ENCODE measurements around the gene RBM3. TPM values are rescaled to one million over a fixed set of nuclear protein-coding genes. Genes with fewer than 3 reads are reported as not detected.

RBM3 gene
- total and polyA plus RNA-seq, 10 of the 15 experiments (the other 5 are each of a cell fraction or from before 2014, with no cell fraction given) = 170 to 467 (median 259) TPM

DNA sequence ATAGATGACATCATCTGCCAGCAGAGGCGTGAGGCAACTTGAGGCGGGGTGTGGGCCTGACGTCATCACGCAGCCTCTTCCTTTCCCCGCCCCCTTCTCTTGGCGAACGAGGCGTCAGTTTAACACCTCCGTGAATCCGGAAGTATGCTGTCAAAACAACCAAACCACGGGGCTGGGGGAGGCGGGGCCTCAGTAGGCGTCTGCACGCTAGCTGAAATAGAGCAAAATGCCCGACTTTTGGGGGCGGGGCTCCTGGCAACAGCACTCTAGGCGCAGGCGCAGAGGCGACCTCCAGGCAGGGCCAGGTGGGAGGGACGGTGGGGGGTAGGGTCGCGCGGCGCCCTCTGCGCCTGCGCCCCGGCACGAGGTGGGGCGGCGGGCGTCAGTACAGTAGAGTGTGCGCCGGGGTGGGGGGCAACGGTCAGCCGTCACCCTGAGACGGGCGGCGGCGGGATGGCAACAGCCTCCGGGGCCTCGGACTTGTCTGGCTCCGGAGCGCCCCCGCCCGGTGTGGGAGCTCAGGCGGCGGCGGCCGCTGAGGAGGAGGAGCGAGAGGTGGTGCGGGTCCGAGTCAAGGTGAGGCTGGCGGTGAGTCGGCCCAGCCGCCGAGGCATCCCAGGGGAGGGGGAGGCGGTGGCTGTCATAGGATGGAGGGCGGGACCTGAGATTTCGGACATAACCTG, 34.8 kb upstream of the RBM3 start, which contains the start of gene TBC1D25 (continued):
- TF ChIP-seq BACH1 (IDR thresholded peaks at IDR 0.05; ENCODE audit: borderline replicate concordance) (peak; percentile 65), PAX8 (IDR thresholded peaks at IDR 0.05) (no peak), BHLHE40 (IDR thresholded peaks at IDR 0.05; ENCODE audit: borderline replicate concordance in 1 of 2, low read depth in 2 of 2, low read length in 1 of 2) (peak in 1 of 2 experiments; percentile 74; a peak in 2 of 4 replicates)

- peak overlapping the region; percentile 73 for H3K4me3 ChIP-seq
- DNase-seq (ENCODE audit: low read depth, low spot score) = no peak
- TF ChIP-seq MTA3 (IDR thresholded peaks at IDR 0.05; ENCODE audit: borderline replicate concordance, low read length) (no peak), ZNF384 (IDR thresholded peaks at IDR 0.05; ENCODE audit: borderline replicate concordance, low read depth, low read length) (no peak), CBFB (IDR thresholded peaks at IDR 0.05; ENCODE audit: low read depth) (no peak), SKIL (IDR thresholded peaks at IDR 0.05; ENCODE audit: low read depth, poor library complexity, severe bottlenecking) (no peak), RAD21 (IDR thresholded peaks at IDR 0.05; ENCODE audit: insufficient read depth, low read depth, low read length) (no peak), TAF1 (IDR thresholded peaks at IDR 0.05; ENCODE audit: borderline replicate concordance, low read depth, low read length) (peak; percentile 29; the same call in 1 of the 2 replicates), POLR2AphosphoS5 (IDR thresholded peaks at IDR 0.05; ENCODE audit: low read length) (0 out of 2 replicates have a peak, but pooled peaks have one; percentile 28), ZNF592 (IDR thresholded peaks at IDR 0.05) (no peak), JUNB (IDR thresholded peaks at IDR 0.05) (no peak)
- TF ChIP-seq, protein P1, sequence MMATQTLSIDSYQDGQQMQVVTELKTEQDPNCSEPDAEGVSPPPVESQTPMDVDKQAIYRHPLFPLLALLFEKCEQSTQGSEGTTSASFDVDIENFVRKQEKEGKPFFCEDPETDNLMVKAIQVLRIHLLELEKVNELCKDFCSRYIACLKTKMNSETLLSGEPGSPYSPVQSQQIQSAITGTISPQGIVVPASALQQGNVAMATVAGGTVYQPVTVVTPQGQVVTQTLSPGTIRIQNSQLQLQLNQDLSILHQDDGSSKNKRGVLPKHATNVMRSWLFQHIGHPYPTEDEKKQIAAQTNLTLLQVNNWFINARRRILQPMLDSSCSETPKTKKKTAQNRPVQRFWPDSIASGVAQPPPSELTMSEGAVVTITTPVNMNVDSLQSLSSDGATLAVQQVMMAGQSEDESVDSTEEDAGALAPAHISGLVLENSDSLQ (IDR thresholded peaks at IDR 0.05) = peak; percentile 29; the same call in 1 of the 2 replicates
These were observed 34.3 kb upstream of the RBM3 start for GRCh38 chrX:48540028-48540375.

More at GRCh38 chrX:48540028-48540375, 34.3 kb upstream of the RBM3 start:
- H3K27me3 ChIP-seq (replicated peaks in 1 of 2; ENCODE audit: control insufficient read depth in 2 of 2, insufficient read depth in 2 of 2, low read length in 1 of 2) = no peaks in the 10 kb centered on the region
- ChIA-PET CTCF (interaction anchor here (0.6 to 3.0 kb wide), 9 partner anchors 10 to 109 kb away, joined by 3 to 14 read pairs (median 4); partner anchors contain the start of genes EBP and PORCN), SMC1A (ENCODE audit: uncharacterized antibody, unreplicated experiment) (interaction anchor here (0.7 to 2.8 kb wide), 6 partner anchors 10 to 65 kb away, joined by 3 to 11 read pairs (median 6); partner anchors contain the start of gene EBP), RAD21 (ENCODE audit: unreplicated experiment) (interaction anchor here (0.8 to 1.8 kb wide), 9 partner anchors 10 to 456 kb away, joined by 3 to 9 read pairs (median 4); partner anchors contain the start of genes EBP and SUV39H1), POLR2A (interaction anchor here (0.8 to 2.6 kb wide), 11 partner anchors 8 to 137 kb away, joined by 3 to 15 read pairs (median 5); partner anchors contain the start of genes EBP, PORCN and RBM3)
- H2AFZ ChIP-seq (ENCODE audit: control insufficient read depth, low read depth, low read length) = peak overlapping the region; percentile 47
- H3K4me1 ChIP-seq (ENCODE audit: control insufficient read depth, insufficient read depth, low read length) = no peaks in the 10 kb centered on the region
- FAIRE-seq (no peak), ATAC-seq (peak; percentile 79)
- H3K9ac ChIP-seq (ENCODE audit: control insufficient read depth, insufficient read depth, low read length) = peak overlapping the region; percentile 58
- H3K27ac ChIP-seq (ENCODE audit: control insufficient read depth, insufficient read depth) = peak overlapping the region; percentile 81
- no peaks in the 10 kb centered on the region; the same call in 2 of the 3 replicates for H3K9me3 ChIP-seq (replicated peaks; ENCODE audit: control insufficient read depth, insufficient read depth, low read length)
- peaks cover 20% of the 10 kb centered on the region for H3K79me2 ChIP-seq (ENCODE audit: control insufficient read depth, insufficient read depth, low read length)
- H3K4me2 ChIP-seq (ENCODE audit: control insufficient read depth, insufficient read depth) = peak overlapping the region; percentile 88
- in situ Hi-C loops (cut with MboI) = no loop called here
- no peaks in the 10 kb centered on the region for H4K20me1 ChIP-seq (ENCODE audit: control insufficient read depth, insufficient read depth)
- peaks cover 0 to 5% of the 10 kb centered on the region in 2 experiments; a peak in 1 of 4 replicates for H3K36me3 ChIP-seq (ENCODE audit: control insufficient read depth in 2 of 2, insufficient read depth in 2 of 2, low read length in 1 of 2)
- intact Hi-C loops (cut with micrococcal nuclease; ENCODE audit: unreplicated experiment) = no loop called here
- no TSS peak for BruUV-seq (replicated peaks)
- WGBS (ENCODE audit: insufficient coverage, insufficient replicate concordance, low lambda C conversion rate, missing lambda C conversion rate) = 19% methylated on average over 10 of the region's 12 CpGs
